HG02759 (cell line): ENCODE results near the gene EIF4G1.
"Not testable (repeated sequence)": the region's sequence is repeated elsewhere in the genome, so short reads cannot be mapped to it uniquely, and the experiment has no call there.

ENCODE experiments used
- ATAC-seq: cut with Tn5 transposase; IDR thresholded peaks from one replicate; pipeline ENCODE4 v1.9.1; 2021; ENCODE audit warnings: mild to moderate bottlenecking, moderate library complexity; ENCODE audit not compliant: unreplicated experiment

The EIF4G1 gene

GRCh38 chr3:184334470-184335158, 20.2 kb downstream of the EIF4G1 start:
- ATAC-seq, result no peak

DNA sequence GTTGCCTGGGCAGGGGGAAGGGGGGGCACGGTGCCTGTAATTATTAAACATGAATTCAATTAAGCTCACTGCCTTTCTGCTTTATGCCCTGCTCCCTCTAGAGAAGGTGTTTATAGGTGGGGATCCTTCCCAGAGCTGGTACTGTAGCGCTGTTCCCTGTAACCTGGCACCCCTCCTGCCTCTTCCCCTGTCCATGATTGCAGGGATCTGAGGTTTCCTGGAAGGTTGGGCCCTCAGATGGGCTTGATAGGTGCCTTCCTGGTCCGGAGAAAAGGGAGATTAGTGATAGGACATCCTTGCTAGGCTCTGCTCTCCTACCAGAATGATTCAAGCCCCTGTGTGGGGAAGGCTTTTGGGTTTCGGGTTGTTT, 20.9 kb downstream of the EIF4G1 start:
- ATAC-seq, result no peak

DNA sequence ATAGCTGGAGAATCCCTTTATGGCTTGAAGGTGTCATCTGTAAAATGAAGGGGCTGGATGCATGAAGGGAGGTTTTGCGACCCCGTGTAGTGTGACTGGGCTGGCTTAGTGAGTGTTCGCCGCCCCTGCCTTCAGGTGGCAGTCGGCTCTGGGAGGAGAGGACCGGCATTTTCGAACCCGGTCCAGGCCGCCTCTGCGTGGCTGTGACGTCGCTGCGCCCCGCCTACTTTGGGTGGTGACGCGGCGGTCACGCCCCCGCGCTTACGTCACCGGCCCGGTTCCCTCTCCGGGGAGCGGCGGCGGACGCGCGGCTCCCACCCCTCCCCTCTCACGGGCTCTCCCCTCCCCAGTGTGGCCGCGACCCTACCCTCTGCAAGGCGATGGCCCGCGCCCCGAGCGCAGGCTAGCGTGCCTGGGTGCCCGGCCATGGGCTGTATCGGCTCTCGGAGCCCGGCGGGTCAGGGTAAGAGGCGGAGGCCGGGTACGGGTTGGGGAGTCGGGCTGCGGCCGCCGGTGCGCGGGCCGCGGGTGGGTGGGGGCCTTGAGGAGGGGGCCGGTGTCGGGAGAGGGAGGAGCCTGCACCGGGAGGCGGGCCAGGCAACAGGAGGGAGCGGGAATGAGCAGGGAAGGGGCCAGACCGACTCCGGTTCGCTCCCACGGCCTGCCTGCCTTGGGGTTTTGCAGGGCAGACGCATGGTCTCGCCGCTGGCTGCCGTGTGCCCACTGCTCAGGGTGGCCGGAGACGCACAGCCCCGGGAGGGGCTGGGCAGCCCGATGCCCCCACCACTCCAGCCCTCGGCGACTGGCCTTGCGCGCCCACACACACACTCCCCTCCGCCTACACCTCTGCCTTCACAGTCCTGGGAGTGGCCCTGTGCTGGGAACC, 21.5 kb downstream of the EIF4G1 start:
- ATAC-seq, result peak; percentile 80

GRCh38 chr3:184336547-184337398, 22.4 kb downstream of the EIF4G1 start:
- no peak for ATAC-seq

- ATAC-seq, result no peak
Measured at GRCh38 chr3:184337399-184337714, 23.0 kb downstream of the EIF4G1 start, which contains the start of gene FAM131A. Gene FAM131A, plus strand, starts transcription at chr3:184337600. Its CDS starts 31 bp downstream, at chr3:184337631.

DNA sequence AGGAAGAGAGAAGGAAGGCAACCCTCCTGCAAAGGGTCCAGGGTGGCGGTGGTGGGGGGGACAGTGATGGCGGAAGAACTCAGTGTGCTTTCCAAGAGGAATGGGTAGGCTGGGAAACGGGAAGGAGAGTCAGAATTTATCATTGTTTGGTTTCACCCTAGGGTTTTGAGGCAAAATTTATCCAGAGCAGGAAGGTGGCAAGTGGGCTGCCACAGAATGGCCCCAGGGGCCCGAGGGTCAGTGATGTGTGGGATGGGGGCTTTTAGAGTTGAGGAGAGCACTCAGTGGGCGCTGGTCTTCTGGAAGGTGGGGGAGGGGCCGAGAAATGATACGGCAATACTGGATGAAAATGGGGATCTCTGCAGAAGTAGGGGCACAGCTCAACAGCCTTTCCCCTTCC, 23.6 kb downstream of the EIF4G1 start:
- no peak for ATAC-seq

GRCh38 chr3:184338511-184338945, 24.1 kb downstream of the EIF4G1 start:
- no peak for ATAC-seq

GRCh38 chr3:184339001-184339400, 24.6 kb downstream of the EIF4G1 start:
- ATAC-seq, result no peak

DNA sequence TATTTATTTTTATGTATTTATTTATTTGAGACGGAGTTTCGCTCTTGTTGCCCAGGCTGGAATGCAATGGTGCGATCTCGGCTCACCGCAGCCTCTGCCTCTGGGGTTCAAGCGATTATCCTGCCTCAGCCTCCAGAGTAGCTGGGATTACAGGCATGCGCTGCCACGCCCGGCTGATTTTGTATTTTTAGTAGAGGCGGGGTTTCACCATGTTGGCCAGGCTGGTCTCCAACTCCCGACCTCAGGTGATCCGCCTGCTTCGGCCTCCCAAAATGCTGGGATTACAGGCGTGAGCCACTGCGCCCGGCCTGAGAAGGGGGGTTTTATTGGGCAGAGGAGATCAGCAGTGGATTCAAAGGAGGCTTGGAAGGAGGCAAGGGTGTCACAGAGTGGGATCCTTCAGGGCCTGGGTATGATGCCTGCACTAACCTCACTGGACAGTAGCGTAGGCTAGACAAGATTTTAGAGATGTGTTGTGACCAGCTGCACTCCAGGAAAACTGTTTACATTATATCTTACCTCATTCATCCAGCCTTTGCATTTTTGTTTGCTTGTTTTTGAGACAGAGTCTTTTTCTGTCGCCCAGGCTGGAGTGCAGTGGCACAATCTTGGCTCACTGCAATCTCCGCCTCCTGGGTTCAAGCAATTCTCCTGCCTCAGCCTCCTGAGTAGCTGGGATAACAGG, 25.2 kb downstream of the EIF4G1 start:
- not testable (repeated sequence) for ATAC-seq

DNA sequence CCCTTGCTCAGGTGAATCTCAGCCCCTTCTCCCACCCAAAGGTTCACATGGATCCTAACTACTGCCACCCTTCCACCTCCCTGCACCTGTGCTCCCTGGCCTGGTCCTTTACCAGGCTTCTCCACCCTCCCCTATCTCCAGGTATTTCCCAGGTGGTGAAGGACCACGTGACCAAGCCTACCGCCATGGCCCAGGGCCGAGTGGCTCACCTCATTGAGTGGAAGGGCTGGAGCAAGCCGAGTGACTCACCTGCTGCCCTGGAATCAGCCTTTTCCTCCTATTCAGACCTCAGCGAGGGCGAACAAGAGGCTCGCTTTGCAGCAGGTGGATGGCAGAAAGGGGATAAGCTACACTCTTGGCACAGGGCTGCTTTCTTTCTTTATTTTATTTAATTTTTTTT, 27.5 kb downstream of the EIF4G1 start:
- no peak for ATAC-seq

- ATAC-seq, result no peak
Measured at GRCh38 chr3:184343200-184343876, 28.9 kb downstream of the EIF4G1 start.

GRCh38 chr3:184344579-184345316, 30.3 kb downstream of the EIF4G1 start:
- ATAC-seq, result no peak

- no peak for ATAC-seq
Measured at GRCh38 chr3:184345317-184346144, 31.1 kb downstream of the EIF4G1 start.

- ATAC-seq, result no peak
Measured at GRCh38 chr3:184346480-184347190, 32.2 kb downstream of the EIF4G1 start.

DNA sequence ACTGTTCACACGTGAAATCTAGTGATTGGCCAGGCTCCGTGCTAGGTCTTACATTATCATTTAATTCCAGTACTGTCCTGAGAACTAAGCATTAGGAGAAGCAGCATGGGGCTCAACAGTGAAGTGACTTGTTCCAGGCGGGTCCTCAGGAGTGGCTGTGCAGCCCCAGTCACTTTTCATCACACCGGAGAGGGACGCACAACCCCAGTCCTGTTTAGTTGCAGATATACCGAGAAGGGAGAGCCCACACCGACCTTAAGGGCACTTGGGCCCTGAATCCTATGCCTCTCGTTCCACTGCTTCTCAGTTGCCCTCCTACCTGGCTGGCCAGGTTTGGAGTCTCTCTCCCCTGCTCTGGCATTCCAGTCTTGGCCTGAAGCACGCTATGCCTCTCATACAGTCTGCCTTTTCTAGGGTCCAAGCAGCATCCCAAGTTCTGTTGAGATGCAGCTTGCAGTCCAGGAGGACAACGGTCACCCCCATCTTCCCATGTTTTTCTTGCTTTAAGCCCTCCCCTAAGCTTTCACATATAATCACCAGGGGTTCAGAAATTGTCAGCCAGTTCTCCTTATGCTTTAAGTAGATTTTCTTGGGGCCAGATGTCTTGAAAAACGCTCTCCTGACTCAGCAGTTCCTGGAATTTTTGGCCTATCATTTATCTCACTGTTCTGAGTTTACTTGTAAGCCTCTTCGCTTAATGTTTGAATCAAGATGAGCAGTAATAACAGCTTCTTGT, 33.1 kb downstream of the EIF4G1 start:
- ATAC-seq, result no peak

- no peak for ATAC-seq
Measured at GRCh38 chr3:184348057-184348382, 33.6 kb downstream of the EIF4G1 start.
